Liver (tissue), 3 donors: ENCODE data around the gene ANO4.

ENCODE experiments used
- HNF4A ChIP-seq, 2 donors: conservative IDR thresholded peaks; 2 replicates each; pipeline ENCODE4 v1.6.1; 2016; ENCODE audit warnings: antibody characterized with exemption in 2 of 2, mild to moderate bottlenecking in 2 of 2
- JUND ChIP-seq, 2 donors: IDR thresholded peaks; 2 replicates each; pipeline ENCODE4 v1.6.1; 2016; ENCODE audit warnings: antibody characterized with exemption in 2 of 2
- NR2F2 ChIP-seq: IDR thresholded peaks from 2 replicates; pipeline ENCODE4 v1.6.1; 2016; ENCODE audit warnings: antibody characterized with exemption
- RAD21 ChIP-seq, 2 donors: IDR thresholded peaks; 2 replicates each; pipeline ENCODE4 v1.6.1; 2016; ENCODE audit warnings: antibody characterized with exemption in 2 of 2, mild to moderate bottlenecking in 2 of 2
- TAF1 ChIP-seq: conservative IDR thresholded peaks from 2 replicates; pipeline ENCODE4 v1.6.1; 2016; ENCODE audit warnings: antibody characterized with exemption, mild to moderate bottlenecking
- TF ChIP-seq, protein P1 (sequence below): fragments of 150-350 bp; IDR thresholded peaks from 2 replicates; pipeline ENCODE4 v1.5.1; 2017; ENCODE audit warnings: improper control_type of control experiment, low read depth, low read length; ENCODE audit not compliant: missing input control
- TF ChIP-seq, protein P2 (sequence below): IDR thresholded peaks from 2 replicates; pipeline ENCODE4 v1.6.1; 2016; ENCODE audit warnings: antibody characterized with exemption, mild to moderate bottlenecking
- donor health status: healthy.
- donor health status: healthy.

DNA sequence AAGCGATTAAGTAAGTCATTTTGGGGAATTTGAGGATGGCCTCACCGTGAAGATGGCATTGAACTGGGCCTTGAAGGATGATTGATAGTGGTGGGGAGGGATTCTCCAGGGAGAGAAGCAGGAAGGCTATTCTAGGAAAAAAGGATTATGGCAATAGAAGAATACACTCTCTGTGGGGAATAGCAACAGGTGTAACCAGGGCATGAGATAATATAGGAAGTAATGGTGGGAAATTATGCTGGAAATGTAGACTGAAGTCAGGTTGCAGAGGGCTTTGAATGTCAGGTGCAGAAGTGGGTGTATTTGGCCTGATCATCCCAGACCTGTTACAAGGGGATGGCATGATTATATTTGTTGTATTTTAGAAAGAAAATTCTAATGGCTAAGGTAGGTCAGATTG lies 4.6 kb upstream of the ANO4 start:
- TF ChIP-seq TAF1 (no peak), JUND (IDR thresholded peaks at IDR 0.05) (no peak), RAD21 (IDR thresholded peaks at IDR 0.05) (no peak), HNF4A (conservative IDR thresholded peaks at IDR 0.05) (no peak), NR2F2 (no peak)
- TF ChIP-seq, protein P1, sequence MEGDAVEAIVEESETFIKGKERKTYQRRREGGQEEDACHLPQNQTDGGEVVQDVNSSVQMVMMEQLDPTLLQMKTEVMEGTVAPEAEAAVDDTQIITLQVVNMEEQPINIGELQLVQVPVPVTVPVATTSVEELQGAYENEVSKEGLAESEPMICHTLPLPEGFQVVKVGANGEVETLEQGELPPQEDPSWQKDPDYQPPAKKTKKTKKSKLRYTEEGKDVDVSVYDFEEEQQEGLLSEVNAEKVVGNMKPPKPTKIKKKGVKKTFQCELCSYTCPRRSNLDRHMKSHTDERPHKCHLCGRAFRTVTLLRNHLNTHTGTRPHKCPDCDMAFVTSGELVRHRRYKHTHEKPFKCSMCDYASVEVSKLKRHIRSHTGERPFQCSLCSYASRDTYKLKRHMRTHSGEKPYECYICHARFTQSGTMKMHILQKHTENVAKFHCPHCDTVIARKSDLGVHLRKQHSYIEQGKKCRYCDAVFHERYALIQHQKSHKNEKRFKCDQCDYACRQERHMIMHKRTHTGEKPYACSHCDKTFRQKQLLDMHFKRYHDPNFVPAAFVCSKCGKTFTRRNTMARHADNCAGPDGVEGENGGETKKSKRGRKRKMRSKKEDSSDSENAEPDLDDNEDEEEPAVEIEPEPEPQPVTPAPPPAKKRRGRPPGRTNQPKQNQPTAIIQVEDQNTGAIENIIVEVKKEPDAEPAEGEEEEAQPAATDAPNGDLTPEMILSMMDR, result no peak
- TF ChIP-seq, protein P2, sequence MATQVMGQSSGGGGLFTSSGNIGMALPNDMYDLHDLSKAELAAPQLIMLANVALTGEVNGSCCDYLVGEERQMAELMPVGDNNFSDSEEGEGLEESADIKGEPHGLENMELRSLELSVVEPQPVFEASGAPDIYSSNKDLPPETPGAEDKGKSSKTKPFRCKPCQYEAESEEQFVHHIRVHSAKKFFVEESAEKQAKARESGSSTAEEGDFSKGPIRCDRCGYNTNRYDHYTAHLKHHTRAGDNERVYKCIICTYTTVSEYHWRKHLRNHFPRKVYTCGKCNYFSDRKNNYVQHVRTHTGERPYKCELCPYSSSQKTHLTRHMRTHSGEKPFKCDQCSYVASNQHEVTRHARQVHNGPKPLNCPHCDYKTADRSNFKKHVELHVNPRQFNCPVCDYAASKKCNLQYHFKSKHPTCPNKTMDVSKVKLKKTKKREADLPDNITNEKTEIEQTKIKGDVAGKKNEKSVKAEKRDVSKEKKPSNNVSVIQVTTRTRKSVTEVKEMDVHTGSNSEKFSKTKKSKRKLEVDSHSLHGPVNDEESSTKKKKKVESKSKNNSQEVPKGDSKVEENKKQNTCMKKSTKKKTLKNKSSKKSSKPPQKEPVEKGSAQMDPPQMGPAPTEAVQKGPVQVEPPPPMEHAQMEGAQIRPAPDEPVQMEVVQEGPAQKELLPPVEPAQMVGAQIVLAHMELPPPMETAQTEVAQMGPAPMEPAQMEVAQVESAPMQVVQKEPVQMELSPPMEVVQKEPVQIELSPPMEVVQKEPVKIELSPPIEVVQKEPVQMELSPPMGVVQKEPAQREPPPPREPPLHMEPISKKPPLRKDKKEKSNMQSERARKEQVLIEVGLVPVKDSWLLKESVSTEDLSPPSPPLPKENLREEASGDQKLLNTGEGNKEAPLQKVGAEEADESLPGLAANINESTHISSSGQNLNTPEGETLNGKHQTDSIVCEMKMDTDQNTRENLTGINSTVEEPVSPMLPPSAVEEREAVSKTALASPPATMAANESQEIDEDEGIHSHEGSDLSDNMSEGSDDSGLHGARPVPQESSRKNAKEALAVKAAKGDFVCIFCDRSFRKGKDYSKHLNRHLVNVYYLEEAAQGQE, result no peak
